GM12878 (cell line): ENCODE results near the gene STK17A. TPM values are rescaled to one million over a fixed set of nuclear protein-coding genes. Genes with fewer than 3 reads are reported as not detected.
A peak's percentile ranks its signal among the peaks of the same experiment; 100 is the strongest.

Experiments
- ASH2L ChIP-seq: fragments of 300-600, 200-600 bp; sonication (generic); IDR thresholded peaks from 2 replicates; pipeline ENCODE4 v1.6.1; 2017; ENCODE audit warnings: low read depth, mild to moderate bottlenecking, borderline replicate concordance
- BMI1 ChIP-seq: fragments of 450-650 bp; IDR thresholded peaks from 2 replicates; pipeline ENCODE4 v1.6.1; 2016; ENCODE audit warnings: mild to moderate bottlenecking, moderate library complexity, borderline replicate concordance
- CEBPB ChIP-seq, 2 experiments: fragments of 150-350 bp in 1 of 2; IDR thresholded peaks; 2 replicates each; pipeline ENCODE4 v1.6.1; 2012 to 2014; ENCODE audit warnings: low read depth in 2 of 2, low read length in 2 of 2, borderline replicate concordance in 1 of 2, inconsistent platforms in 1 of 2
- CHD4 ChIP-seq: fragments of 200-600 bp; sonication (generic); IDR thresholded peaks from 2 replicates; pipeline ENCODE4 v1.6.1; 2016; ENCODE audit warnings: mild to moderate bottlenecking
- IRF3 ChIP-seq: fragments of 450-650 bp; IDR thresholded peaks from 2 replicates; pipeline ENCODE4 v1.6.1; 2014; ENCODE audit warnings: mild to moderate bottlenecking
- MTA3 ChIP-seq: IDR thresholded peaks from 2 replicates; pipeline ENCODE4 v1.6.1; 2012; ENCODE audit warnings: low read length, inconsistent platforms, borderline replicate concordance
- MXI1 ChIP-seq: fragments of 150-350 bp; IDR thresholded peaks from 2 replicates; pipeline ENCODE4 v1.6.1; 2011; ENCODE audit warnings: low read depth, mild to moderate bottlenecking, inconsistent platforms, low read length, improper control_type of control experiment
- NBN ChIP-seq: fragments of 450-650 bp; IDR thresholded peaks from 2 replicates; pipeline ENCODE4 v1.6.1; 2016
- NFYA ChIP-seq: IDR thresholded peaks from 2 replicates; pipeline ENCODE4 v1.6.1; 2011; ENCODE audit warnings: low read depth, mild to moderate bottlenecking, low read length, improper control_type of control experiment, borderline replicate concordance
- NR2F1 ChIP-seq: fragments of 450-650 bp; conservative IDR thresholded peaks from 2 replicates; pipeline ENCODE4 v1.6.1; 2017; ENCODE audit warnings: mild to moderate bottlenecking
- PAX8 ChIP-seq: fragments of 450-650 bp; IDR thresholded peaks from 2 replicates; pipeline ENCODE4 v1.6.1; 2017; ENCODE audit warnings: mild to moderate bottlenecking, moderate library complexity
- POLR2A ChIP-seq: IDR thresholded peaks from 2 replicates; pipeline ENCODE4 v1.6.1; 2011; ENCODE audit warnings: low read depth, mild to moderate bottlenecking, low read length
- SMAD5 ChIP-seq: IDR thresholded peaks from 2 replicates; pipeline ENCODE4 v1.6.1; 2016; ENCODE audit warnings: antibody characterized with exemption, low read depth
- SMARCA5 ChIP-seq: fragments of 450-650 bp; IDR thresholded peaks from 2 replicates; pipeline ENCODE4 v1.6.1; 2017; ENCODE audit warnings: mild to moderate bottlenecking
- SPI1 ChIP-seq: IDR thresholded peaks from 2 replicates; pipeline ENCODE4 v1.6.1; 2011; ENCODE audit warnings: low read depth, mild to moderate bottlenecking, low read length, moderate library complexity, borderline replicate concordance; ENCODE audit not compliant: insufficient read depth
- STAT3 ChIP-seq: IDR thresholded peaks from 2 replicates; pipeline ENCODE4 v1.6.1; 2011; ENCODE audit warnings: low read depth, low read length, improper control_type of control experiment
- SUPT20H ChIP-seq: IDR thresholded peaks from 2 replicates; pipeline ENCODE4 v1.6.1; 2011; ENCODE audit warnings: low read depth, mild to moderate bottlenecking, low read length, moderate library complexity, borderline replicate concordance; ENCODE audit not compliant: control insufficient read depth
- YBX1 ChIP-seq: fragments of 450-650 bp; IDR thresholded peaks from 2 replicates; pipeline ENCODE4 v1.6.1; 2016; ENCODE audit warnings: antibody characterized with exemption
- ZNF274 ChIP-seq: IDR thresholded peaks from one replicate; pipeline ENCODE4 v1.8.0; 2011; ENCODE audit not compliant: insufficient read length, insufficient read depth
- ZNF687 ChIP-seq: fragments of 450-650 bp; IDR thresholded peaks from 2 replicates; pipeline ENCODE4 v1.6.1; 2017; ENCODE audit warnings: mild to moderate bottlenecking, moderate library complexity
- ZZZ3 ChIP-seq: IDR thresholded peaks from 2 replicates; pipeline ENCODE4 v1.6.1; 2011; ENCODE audit warnings: low read depth; ENCODE audit not compliant: control insufficient read depth, insufficient read length
- polyA plus RNA-seq, 11 experiments: library from polyadenylated mRNA; depleted of rRNA in 4 of 11; unstranded in 6 of 11; stranded (reverse) in 5 of 11; fragments of >200 nt; fragmentation: Nextera tagmentation in 4 of 11; fragmentation: Illumina TruSeq in 1 of 11; extraction: Ambion mirVana in 4 of 11; extraction: Trizol in 1 of 11; gene quantifications; 1 replicate in 1 of 11; 2 replicates in 10 of 11; pipeline versions ENCODE4 v1.2.1 to v1.2.3, GENCODE V29; 2011 to 2016; ENCODE audit warnings: inconsistent platforms in 2 of 11, missing spikeins in 2 of 11, low read depth in 1 of 11
- total RNA-seq, 4 experiments: library from RNA; depleted of rRNA in 3 of 4; stranded (reverse); fragments of >200 nt in 3 of 4; fragmentation: Illumina TruSeq in 1 of 4; extraction: Trizol in 1 of 4; gene quantifications; 2 replicates each; pipeline versions ENCODE4 v1.2.1 to v1.2.3, GENCODE V29; 2013 to 2021
- TF ChIP-seq, protein P1 (sequence below): IDR thresholded peaks from 2 replicates; pipeline ENCODE4 v1.6.1; 2011; ENCODE audit warnings: borderline replicate concordance, low read depth, mild to moderate bottlenecking, moderate library complexity, mixed read lengths, low read length; ENCODE audit not compliant: insufficient read depth; ENCODE audit errors: extremely low read length
- TF ChIP-seq, protein P2 (sequence below): IDR thresholded peaks from 2 replicates; pipeline ENCODE4 v1.6.1; 2012; ENCODE audit warnings: low read depth, low read length, improper control_type of control experiment

The STK17A gene
- total and polyA plus RNA-seq, 10 of the 15 experiments (the other 5 are each of a cell fraction or from before 2014, with no cell fraction given), result 18.5 to 91.6 (median 70.8) TPM

GRCh38 chr7:43648473-43649406 is 65.8 kb downstream of the STK17A start (continued):
- TF ChIP-seq ZNF687 (peak; percentile 54), POLR2A (no peak; the same call in 1 of the 2 replicates), MXI1 (peak; percentile 84), MTA3 (peak; percentile 98), PAX8 (peak; percentile 9; the same call in 1 of the 2 replicates), SMARCA5 (peak; percentile 79), ZNF274 (no peak), NBN (peak; percentile 89), ZZZ3 (no peak), STAT3 (no peak; the same call in 1 of the 2 replicates), YBX1 (no peak), CHD4 (no peak), SPI1 (no peak), SMAD5 (no peak; the same call in 1 of the 2 replicates), SUPT20H (no peak), CEBPB (IDR thresholded peaks at IDR 0.05; ENCODE audit: borderline replicate concordance in 1 of 2, low read depth in 2 of 2, low read length in 2 of 2) (peak in 1 of 2 experiments; percentile 96; a peak in 2 of 4 replicates), ASH2L (0 out of 2 replicates have a peak, but pooled peaks have one; percentile 38), BMI1 (peak; percentile 37; the same call in 1 of the 2 replicates), NFYA (no peak), IRF3 (no peak), NR2F1 (0 out of 2 replicates have a peak, but pooled peaks have one; percentile 13)
- TF ChIP-seq, protein P1, sequence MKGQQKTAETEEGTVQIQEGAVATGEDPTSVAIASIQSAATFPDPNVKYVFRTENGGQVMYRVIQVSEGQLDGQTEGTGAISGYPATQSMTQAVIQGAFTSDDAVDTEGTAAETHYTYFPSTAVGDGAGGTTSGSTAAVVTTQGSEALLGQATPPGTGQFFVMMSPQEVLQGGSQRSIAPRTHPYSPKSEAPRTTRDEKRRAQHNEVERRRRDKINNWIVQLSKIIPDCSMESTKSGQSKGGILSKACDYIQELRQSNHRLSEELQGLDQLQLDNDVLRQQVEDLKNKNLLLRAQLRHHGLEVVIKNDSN, result no peak
- TF ChIP-seq, protein P2, sequence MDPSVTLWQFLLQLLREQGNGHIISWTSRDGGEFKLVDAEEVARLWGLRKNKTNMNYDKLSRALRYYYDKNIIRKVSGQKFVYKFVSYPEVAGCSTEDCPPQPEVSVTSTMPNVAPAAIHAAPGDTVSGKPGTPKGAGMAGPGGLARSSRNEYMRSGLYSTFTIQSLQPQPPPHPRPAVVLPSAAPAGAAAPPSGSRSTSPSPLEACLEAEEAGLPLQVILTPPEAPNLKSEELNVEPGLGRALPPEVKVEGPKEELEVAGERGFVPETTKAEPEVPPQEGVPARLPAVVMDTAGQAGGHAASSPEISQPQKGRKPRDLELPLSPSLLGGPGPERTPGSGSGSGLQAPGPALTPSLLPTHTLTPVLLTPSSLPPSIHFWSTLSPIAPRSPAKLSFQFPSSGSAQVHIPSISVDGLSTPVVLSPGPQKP, result no peak
